AML-193 (cell line): ENCODE results near the gene SAG.
A peak's percentile ranks its signal among the peaks of the same experiment; 100 is the strongest.

ENCODE experiments used
- DNase-seq, 2 experiments: peaks; one replicate each; lab custom pipeline; 2025; lab: John Stamatoyannopoulos, UW

The SAG gene

DNA sequence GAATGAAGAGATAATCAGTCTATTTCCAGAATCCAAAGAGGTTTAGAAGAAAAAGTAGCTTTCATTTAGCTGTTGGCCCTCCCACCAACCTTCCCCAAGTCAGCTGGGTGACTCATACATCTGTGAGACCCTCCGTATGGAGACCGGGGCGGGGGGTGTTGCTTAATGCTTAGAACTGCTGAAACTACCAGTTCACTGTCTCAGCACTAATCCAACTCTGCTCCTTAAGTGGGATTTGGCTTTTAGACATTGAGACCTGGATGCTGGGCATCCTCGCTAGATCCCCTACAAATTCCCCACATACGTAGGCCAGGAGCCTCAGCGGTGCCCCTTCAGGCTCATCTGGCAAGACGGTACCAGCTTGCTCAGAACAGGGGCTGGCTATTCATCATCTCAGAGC lies at the start of gene SAG:
TSS of gene SAG (plus strand) at position 252 of the 400 bp plus-strand sequence. CDS start 1,374 bp downstream, outside the sequence.
- no peak for DNase-seq

DNA sequence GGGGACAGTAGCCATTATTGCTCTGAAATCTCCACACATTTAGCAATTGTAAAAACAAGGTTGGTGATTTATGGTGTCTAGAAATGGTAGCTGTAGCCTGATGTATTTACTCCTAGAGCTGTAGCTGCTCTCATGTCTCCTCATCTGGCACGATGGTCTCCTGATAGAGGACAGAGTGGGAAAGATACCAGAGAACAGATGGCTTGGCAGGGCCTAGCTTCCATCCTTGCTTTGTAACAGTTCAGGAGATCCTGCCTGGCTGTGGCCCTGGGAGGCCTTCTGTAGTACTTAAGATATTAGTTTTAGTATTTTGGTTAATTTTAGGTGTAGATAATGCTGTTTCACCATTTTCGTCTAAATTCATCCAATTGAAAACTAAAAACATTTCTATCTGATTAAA lies 49.4 kb upstream of the SAG start:
- DNase-seq: no peak

DNA sequence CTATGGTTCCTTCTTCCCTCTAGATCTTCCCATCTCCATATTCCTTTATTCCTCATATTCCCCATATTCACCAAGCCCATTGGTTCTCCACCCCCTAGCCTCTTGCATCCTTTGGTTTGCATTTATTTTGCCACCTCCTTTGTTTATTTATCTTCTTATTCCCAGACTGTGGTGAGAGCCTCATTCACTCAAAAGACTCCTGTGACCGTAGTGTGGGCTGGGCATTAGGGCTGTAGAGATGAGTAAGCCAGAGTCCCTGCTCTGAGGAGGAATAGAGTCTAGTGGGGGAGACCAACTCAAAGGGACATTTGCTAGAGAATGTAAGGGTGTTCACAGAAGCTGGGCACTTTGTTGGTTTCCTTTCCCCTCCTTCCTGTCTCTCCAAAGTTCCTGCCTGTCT lies 47.9 kb upstream of the SAG start:
- DNase-seq: no peak

DNA sequence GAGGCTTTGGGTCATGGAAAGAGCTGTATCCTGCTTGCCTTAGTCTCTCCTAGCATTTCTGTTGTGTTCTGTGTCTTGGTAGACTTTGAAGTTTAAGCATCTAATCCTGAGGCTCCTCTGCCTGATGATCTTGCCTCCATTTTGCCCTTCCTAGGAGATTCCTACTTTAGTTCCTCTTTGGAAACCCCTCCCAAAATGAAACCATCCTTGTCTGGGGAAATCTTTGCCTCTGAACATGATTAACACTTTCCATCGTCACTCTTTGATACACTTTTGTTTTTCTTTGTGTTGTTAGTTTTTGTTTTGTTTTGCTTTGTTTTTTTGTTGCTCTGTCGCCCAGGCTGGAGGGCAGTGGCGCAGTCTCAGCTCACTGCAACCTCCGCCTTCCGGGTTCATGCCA lies 47.0 kb upstream of the SAG start:
- no peak for DNase-seq

DNA sequence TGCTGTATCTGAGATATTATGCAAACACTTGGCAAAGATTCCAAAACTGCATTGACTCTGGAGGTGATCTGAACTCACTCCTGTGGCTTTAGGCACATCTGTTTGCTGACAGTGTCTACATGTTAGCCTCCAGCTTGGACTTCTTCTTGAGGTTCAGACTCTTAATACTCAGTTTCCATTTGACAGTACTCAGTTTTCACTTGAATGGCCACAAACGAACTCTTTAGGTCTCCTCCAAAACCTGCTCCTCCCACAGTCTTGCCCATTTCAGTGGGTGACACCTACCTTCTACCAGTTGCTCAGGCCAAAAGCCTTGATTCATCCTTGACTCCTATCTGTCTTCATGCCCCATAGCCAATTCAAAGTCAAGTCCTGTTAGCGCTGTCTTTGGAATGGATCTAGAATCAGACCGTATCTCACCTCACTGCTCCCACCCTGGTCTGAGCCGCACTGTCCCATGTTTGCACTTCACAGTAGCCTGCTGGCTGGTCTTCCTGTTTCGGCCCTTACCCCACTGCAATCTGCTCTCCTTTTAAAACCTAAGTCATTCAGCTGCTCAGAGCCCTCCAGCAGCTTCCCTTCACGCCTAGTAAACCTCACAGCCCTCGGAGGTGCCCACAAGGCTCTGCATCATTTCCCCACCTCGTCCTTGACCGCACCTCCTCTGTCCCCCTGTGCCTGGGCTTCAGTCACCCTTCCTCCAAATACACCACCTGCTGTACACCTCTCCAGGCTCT lies 45.6 kb upstream of the SAG start:
- DNase-seq: no peak

DNA sequence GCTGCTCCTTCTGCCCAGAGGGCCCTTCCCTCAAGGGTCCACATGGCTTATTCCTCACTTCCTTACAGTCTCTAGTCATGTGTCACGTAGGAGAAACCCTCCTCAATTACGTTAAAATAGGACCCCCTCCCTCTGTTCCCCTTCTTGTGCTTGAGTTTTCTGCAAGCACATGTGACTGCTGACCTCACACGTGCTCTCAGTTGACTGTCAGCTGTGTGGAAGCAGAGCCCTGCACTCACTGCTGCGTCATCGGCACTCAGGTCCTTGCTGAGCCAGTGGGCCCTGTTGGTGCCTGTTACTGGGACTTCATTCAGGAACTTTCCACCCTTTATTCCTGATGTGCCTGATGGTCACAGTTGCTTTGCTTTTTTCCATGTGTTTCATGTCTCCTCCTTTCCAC lies 45.1 kb upstream of the SAG start:
- no peak for DNase-seq

DNA sequence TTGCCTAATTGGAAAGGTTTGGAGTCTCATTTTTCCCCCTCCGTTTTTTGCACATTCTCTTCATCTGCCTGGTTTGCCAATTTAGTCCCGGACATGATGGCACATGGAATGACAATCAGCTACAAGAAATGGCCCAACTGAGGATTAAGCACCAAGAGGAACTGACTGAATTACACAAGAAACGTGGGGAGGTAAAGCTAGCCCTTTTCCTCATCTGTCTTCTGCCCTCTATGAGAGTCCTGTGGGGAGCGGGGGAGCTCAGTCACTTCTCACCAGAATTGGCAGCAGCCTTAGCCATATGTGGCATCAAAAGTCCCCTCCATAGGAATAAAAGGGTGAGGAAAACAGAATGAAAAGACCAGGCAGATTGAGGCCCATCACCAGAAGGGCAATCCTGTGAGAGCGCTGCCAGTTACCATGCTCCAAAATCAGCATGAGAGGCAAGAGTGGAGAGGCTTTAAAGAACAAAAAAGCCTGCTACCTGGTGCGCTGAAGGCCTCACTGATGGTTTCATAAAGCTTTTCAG lies 44.5 kb upstream of the SAG start:
- DNase-seq: no peak

DNA sequence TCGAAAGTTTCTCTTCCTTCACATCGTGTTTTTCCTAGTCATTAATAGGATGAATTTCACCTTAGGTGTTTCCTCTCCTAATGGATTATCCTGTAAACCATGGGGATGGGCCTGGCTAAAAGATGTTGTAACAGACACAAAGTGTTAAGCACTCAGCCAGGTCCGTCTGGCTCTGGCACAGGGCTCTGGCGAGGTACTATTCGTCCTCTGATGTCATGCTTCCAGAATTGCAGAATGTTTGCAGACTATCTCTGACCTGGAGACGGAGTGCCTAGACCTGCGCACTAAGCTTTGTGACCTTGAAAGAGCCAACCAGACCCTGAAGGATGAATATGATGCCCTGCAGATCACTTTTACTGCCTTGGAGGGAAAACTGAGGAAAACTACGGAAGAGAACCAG lies 42.9 kb upstream of the SAG start:
- DNase-seq: no peak

DNA sequence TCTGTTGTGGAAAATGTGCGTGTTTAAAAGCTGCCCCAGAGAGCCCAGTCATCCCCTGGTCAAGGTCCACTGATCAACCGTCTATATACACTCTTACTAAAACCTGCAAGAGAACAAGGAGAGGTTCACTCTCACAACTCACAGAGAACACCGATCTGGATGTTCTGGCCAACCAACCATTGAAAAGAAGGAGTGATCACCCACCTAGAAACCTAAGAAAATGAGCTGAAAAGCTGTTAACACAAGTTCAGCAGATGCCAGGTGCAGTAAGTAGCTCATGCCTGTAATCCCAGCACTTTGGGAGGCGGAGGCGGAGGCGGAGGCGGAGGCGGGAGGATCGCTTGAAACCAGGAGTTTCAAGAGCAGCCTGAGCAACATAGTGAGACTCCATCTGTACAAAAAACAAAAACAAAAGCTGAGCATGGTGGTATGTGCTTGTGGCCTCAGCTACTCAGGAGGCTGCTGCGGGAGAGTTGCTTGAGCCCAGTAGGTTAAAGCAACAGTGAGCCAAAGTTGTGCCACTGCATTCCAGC lies 41.7 kb upstream of the SAG start:
- DNase-seq: no peak

DNA sequence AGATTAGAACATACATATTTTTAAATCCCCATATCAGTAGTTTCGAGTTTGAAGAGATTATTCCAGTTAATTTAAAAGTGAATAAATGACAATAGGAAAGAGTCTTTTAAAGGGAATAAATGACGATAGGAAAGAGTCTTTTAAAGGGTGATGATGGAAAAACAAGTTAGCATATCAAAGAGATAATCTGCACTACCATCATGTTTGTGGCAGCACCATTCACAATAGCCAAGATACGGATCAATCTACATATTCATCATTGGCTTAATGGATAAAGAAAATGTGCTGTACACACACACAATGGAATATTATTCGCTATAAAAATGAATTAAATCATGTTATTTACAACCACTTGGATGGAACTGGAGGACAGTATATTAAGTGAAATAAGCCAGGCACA lies 41.1 kb upstream of the SAG start:
- DNase-seq: no peak

DNA sequence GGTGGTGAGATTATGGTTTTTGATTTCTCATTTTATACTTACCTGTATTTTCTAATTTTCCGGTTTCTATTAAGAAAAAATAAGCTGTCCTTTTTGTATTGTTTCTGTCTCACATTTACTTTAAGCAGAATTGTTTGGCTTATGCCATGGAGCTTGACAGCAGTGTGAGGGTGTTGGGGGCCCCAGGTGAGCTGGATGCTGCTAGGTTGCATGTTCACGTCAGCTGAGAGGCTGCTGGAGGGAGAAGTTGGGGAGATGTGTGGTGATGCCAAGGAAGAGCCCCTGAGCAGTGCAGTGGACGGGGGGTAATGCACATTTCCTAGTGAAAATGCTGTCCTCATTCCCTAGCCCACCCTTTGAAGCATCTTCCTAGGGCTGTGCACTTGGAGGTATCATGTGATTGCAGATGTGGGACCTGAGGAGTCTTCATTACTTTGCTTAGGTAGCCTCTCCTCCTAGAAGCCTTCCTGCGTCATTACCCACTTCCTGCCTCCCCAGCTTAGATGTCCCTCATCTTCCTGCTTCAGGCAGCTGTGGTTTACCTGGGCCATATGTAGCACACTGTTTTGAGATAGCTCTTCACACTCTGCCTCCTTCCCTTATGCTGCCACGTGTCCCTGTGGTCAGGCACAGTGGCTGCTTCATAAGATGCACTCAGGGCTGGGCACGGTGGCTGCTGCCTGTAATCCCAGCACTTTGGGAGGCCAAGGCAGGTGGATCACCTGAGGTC lies 39.9 kb upstream of the SAG start:
- no peak for DNase-seq

DNA sequence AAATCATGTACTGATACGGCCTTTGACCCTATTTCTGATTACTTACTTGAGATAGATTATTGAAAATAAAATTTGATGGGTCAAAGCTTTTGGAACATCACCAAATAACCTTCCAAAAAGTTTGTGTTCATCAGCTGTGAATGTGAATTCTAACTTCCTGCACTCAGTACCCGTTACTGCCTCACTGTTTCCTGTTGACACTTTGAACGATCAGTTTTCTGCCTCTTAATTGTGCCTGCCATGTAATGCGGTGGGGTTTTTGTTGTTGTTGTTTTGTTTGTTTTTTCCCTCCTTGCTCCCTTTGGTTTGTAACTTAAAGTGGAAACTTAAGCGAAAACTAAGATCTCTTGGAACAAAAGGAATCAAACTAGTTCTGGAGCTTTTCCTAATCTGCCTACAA lies 37.2 kb upstream of the SAG start:
- DNase-seq: no peak

DNA sequence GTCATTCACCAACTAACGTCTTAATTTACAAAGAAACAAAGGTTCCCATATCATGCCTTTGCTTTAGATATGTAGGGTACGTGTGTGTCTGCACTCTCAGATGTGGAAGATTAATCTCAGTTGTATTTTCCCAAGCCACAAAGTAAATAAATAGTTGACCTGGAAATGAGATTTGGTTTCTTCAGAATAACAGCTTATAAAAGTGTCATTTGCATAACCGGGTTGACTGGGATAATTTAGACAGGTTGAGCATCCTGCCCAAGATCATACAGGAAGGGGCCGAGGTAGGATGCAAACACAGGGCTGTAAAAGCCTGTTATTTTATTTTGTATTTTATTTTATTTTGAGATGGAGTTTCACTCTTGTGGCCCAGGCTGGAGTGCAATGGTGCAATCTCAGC lies 36.7 kb upstream of the SAG start:
- no peak for DNase-seq

DNA sequence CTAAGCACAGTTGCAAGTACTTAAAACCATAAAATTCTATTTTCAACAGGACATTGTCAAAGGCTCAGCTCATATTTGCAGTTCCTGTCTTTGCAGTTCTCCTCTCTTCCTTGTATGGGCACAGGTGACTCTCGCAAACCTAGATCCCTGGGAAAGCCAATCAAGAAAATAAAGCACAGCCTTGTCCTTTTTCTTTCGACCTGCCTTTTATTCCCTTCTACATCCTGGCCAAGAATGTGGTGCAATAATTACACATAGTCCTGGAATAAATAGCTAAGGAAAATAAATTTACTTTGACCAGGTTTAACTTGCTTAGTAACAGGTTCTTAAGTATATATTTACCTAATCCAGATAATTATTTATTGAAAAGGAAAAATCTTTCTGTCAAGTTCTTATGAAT lies 35.9 kb upstream of the SAG start:
- DNase-seq: no peak

DNA sequence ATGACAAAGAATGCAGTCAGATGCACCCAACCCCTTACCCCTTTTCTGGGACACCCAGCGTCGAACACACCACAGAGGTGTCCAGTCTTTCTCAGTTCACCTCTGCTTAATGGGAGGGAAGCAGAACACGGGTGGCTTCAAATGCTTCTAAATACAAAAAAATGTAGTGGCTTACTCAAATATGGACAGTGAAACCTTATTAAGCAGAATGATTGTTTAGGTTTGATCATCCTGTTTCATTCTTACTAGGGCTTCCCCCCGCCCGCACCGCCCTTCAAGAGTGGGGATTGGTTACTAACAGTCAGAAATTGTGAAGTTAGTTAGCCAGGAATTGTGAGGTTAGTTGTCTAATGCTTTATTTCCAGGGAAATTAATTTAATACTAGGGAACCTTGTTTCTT lies 34.5 kb upstream of the SAG start:
- no peak for DNase-seq

DNA sequence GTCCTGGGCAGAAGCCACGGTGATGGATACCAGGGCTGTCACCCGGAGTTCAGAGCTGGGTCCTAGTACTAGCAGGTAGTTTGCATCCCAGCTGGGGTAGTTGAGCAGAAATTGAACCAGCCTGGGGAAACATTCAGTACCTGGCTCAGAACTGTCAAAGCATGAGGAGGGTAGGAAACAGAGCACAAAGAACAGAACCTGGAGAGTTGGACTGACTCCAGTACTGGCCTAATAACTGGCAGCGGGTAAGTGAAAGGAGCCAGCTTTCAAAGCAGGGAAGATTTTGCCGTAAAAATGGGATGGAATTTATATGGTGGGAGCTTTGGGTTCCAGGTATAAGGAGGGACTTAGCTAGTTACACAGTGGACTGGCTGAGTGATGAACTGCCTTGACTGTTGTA lies 32.4 kb upstream of the SAG start:
- no peak for DNase-seq

DNA sequence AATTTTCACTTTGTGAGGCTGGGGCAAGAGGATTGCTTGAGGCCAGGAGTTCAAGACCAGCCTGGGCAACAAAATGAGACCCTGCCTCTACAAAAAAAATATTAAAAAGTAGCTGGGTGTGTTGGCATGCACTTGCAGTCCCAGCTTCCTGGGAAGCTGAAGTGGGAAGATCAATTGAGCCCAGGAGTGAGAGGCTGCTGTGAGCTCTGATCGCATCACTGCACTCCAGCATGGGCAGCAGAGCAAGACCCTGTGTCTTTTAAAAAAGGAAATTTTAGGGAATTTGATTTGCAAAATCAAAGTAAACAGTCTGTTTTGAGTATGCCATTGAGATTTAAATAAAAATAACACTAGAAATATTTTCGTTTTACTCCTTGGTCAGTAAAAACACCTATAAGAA lies 28.7 kb upstream of the SAG start:
- DNase-seq: no peak

DNA sequence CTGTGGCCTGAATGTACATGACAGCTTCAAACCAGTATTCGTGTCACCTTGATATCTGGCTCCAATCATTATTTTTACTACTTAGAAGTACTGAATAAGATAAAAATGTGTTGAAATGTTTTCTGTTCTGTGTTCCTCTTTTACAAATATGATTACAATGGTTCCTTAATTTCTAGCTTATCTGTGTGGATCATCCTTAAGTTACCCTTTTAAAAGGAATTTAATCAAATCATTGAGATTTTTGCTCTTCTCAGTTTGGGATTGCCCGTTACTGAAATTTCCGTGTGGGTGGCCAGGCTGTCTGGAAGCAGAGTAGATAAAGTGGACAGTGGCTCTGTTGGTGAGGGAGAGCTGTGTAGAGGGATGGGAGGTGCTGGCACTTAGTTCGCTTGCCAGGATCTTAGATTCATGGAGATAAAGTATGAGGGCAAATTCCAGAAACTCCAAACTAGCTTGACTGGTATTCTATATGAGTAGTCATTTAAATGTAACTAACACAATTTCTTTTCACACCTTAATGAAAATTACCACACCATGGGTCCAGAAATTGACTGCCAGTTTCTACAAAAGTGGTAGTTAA lies 27.4 kb upstream of the SAG start:
- peak; percentile 7 to 11 for DNase-seq

DNA sequence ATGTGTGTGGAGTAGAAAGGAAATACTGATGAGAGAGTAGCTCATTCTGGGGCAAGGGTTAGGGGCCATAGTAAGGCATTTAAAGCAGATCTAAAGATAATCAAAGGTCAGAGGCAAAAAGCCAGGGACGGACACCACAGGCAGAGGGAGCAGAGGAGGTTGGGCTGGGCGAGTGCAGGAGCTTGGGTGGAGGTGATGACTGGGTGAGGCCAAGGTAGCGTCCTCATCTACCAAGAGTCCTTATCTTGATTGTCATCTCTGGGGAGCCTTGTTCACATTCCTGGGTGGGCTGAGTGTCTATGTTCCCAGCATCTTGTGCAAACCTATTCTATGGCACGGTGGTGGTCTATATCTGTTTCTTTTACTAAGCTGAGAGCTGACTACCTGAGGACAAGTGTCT lies 26.1 kb upstream of the SAG start:
- no peak for DNase-seq

DNA sequence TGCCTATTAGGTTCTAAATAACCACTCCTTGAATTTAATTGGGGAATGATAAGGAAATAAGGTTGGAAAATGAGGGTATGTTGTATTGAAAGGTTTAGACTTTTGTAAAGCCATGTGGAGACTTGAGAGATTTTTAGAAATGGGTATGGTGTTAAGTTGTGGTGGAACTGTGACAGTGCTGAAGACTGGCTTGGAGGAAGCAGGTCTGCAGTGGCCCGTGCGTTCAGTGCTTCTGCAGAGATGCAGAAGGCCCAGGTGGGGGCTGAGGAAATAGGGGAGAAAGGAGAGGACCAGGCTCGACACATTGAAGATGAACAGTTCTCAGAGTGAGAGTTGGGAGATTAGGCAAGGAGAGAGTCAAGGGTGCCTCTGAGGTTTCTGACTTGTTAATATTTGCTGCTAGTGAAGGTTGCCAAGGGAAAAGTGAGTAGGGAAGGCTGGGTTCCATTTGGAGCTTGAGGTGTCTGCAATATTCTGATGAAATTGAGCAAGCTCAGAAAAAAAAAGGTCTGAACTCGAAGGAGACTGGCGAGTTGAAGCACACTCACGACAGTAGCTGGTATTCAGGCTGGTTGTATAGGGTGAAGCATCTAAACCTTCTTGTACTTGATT lies 25.5 kb upstream of the SAG start:
- no peak for DNase-seq

DNA sequence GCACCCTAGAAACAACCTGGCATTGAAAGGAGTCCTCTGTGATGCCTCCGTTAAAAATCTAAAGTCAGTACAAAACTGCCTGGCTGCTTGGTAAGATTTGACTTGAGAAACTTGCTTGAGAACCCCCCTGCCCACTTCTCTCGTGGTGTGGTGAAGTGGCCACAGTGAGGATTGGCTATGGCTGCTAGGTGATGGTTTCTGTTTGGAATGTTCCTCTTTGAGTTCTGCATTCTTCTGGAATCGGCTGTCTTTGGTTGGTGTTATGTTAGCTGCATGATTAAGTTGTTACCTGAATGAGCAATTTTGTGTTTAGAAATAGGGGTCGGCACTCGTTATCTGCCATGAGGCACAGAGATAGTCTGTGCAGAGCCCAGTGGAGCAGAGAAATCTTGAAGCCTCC lies 21.7 kb upstream of the SAG start:
- DNase-seq: no peak

DNA sequence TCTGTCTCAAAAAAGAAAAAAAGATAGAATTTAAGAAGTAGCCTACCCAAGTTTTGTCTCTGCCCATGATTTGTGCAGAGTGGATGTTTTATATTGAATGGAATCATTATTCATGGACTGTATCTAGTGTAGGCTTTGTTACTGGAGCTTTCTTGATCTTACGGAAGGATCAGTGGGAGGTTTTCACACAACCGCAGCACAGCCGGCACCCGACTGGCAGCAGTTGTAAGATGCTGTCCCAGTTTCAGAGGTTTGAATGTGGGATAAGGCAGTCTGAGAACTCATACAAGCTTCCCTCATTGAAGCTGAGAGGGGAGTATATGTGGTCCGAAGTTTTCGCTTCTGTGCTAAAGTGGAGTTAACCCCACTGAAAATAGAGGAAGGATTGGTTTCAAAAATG lies 19.7 kb upstream of the SAG start:
- DNase-seq: no peak

DNA sequence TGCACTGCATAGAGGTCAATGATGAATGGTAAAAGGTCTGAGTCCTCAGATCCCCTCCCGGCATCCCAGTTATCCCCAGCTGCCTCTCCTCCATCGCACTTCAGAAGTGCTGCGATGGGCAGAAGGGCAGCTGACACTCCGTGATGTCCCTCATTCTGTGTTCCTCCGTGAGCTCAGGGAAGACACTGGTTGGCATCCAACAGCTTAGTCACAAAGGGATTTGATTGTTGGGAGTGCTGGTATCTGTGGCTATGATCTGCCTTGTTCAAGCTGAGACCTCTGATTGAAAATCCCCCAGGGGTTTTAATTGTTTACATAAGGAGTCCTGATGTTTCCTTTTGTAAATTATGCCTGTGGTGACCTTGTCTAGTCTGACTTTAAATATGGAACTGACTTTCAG lies 19.0 kb upstream of the SAG start:
- DNase-seq: no peak
